Gastrocnemius medialis (tissue), 4 donors: ENCODE data around the gene CHMP6.

Experiments
- CTCF ChIP-seq, 5 experiments: fragments of 450-650 bp in 3 of 5; fragments of 200-600 bp in 2 of 5; sonication (generic) in 2 of 5; IDR thresholded peaks in 4 of 5; conservative IDR thresholded peaks in 1 of 5; 1 replicate in 4 of 5; 2 replicates in 1 of 5; pipeline ENCODE4 v1.5.1; 2016 to 2019; ENCODE audit warnings: antibody characterized with exemption in 5 of 5, mild to moderate bottlenecking in 3 of 5, moderate library complexity in 3 of 5
- POLR2A ChIP-seq, 2 donors: fragments of 450-650 bp; IDR thresholded peaks; one replicate each; pipeline ENCODE4 v1.6.1; 2017; ENCODE audit warnings: antibody characterized with exemption in 2 of 2, mild to moderate bottlenecking in 2 of 2, moderate library complexity in 2 of 2

GRCh38 chr17:81034168-81034777 lies 42.6 kb downstream of the CHMP6 start:
- TF ChIP-seq POLR2A (IDR thresholded peaks at IDR 0.05): no peak
- no peak for TF ChIP-seq CTCF (IDR thresholded peaks at IDR 0.05 in 4 of 5, conservative IDR thresholded peaks at IDR 0.05 in 1 of 5)
